Sigmoid colon (tissue), 4 donors: ENCODE measurements around the gene RAB37.

ENCODE experiments used
- POLR2A ChIP-seq, 2 donors: fragments of 450-650 bp; IDR thresholded peaks; one replicate each; pipeline ENCODE4 v1.6.1; 2016; ENCODE audit warnings: antibody characterized with exemption in 2 of 2, mild to moderate bottlenecking in 2 of 2, moderate library complexity in 2 of 2
- POLR2AphosphoS5 ChIP-seq, 4 donors: sonication (generic); formaldehyde crosslinking; IDR thresholded peaks; one replicate each; pipeline ENCODE4 v1.6.1; 2017; ENCODE audit warnings: antibody characterized with exemption in 4 of 4
- TF ChIP-seq, protein P1 (sequence below), 4 experiments: fragments of 450-650 bp in 3 of 4; fragments of 200-600 bp in 1 of 4; IDR thresholded peaks; one replicate each; pipeline ENCODE4 v1.5.1; 2016 to 2019; ENCODE audit warnings: antibody characterized with exemption in 4 of 4, mild to moderate bottlenecking in 3 of 4, moderate library complexity in 2 of 4

GRCh38 chr17:74694081-74694480 is 43.0 kb upstream of the RAB37 start:
- TF ChIP-seq, protein P1, sequence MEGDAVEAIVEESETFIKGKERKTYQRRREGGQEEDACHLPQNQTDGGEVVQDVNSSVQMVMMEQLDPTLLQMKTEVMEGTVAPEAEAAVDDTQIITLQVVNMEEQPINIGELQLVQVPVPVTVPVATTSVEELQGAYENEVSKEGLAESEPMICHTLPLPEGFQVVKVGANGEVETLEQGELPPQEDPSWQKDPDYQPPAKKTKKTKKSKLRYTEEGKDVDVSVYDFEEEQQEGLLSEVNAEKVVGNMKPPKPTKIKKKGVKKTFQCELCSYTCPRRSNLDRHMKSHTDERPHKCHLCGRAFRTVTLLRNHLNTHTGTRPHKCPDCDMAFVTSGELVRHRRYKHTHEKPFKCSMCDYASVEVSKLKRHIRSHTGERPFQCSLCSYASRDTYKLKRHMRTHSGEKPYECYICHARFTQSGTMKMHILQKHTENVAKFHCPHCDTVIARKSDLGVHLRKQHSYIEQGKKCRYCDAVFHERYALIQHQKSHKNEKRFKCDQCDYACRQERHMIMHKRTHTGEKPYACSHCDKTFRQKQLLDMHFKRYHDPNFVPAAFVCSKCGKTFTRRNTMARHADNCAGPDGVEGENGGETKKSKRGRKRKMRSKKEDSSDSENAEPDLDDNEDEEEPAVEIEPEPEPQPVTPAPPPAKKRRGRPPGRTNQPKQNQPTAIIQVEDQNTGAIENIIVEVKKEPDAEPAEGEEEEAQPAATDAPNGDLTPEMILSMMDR (IDR thresholded peaks at IDR 0.05): no peak
- TF ChIP-seq POLR2AphosphoS5 (IDR thresholded peaks at IDR 0.05) (no peak), POLR2A (IDR thresholded peaks at IDR 0.05) (no peak)
